HG03095 (cell line): ENCODE results near the gene PSMB5.
"Not testable (repeated sequence)": the region's sequence is repeated elsewhere in the genome, so short reads cannot be mapped to it uniquely, and the experiment has no call there.

Source experiments
- ATAC-seq: cut with Tn5 transposase; IDR thresholded peaks from one replicate; pipeline ENCODE4 v1.9.1; 2021; ENCODE audit warnings: moderate library complexity; ENCODE audit not compliant: unreplicated experiment

Gene PSMB5

GRCh38 chr14:23020143-23021128, 14.3 kb downstream of the PSMB5 start:
- ATAC-seq, result no peak

- ATAC-seq, result no peak
These were observed 16.6 kb downstream of the PSMB5 start for GRCh38 chr14:23018107-23018506.

GRCh38 chr14:23017091-23017490, 17.6 kb downstream of the PSMB5 start:
- no peak for ATAC-seq

- ATAC-seq, result no peak
These were observed 19.1 kb downstream of the PSMB5 start for GRCh38 chr14:23015618-23016017.

GRCh38 chr14:23013749-23014054, 21.0 kb downstream of the PSMB5 start:
- not testable (repeated sequence) for ATAC-seq

GRCh38 chr14:23013054-23013748, 21.5 kb downstream of the PSMB5 start:
- no peak for ATAC-seq

GRCh38 chr14:23009939-23010726, 24.6 kb downstream of the PSMB5 start, which contains the start of gene C14orf93:
C14orf93 (minus strand) TSS chr14:23010143; CDS start chr14:22999023, 11,120 bp downstream.
- ATAC-seq, result no peak

- no peak for ATAC-seq
These were observed 25.2 kb downstream of the PSMB5 start for GRCh38 chr14:23009483-23009938.

GRCh38 chr14:23008831-23009230, 25.9 kb downstream of the PSMB5 start:
- ATAC-seq, result no peak

- ATAC-seq, result peak; percentile 92
These were observed 27.9 kb downstream of the PSMB5 start for GRCh38 chr14:23006544-23007419.

GRCh38 chr14:23006188-23006534, 28.5 kb downstream of the PSMB5 start:
- ATAC-seq, result no peak

GRCh38 chr14:23005451-23006187, 29.1 kb downstream of the PSMB5 start:
- ATAC-seq, result no peak

GRCh38 chr14:23004274-23004673, 30.4 kb downstream of the PSMB5 start:
- not testable (repeated sequence) for ATAC-seq

- ATAC-seq, result no peak
These were observed 32.1 kb downstream of the PSMB5 start for GRCh38 chr14:23002592-23002991.

GRCh38 chr14:23000860-23001259, 33.8 kb downstream of the PSMB5 start:
- no peak for ATAC-seq

- ATAC-seq, result no peak
These were observed 36.2 kb downstream of the PSMB5 start for GRCh38 chr14:22998329-22999012.

- ATAC-seq, result no peak
These were observed 36.9 kb downstream of the PSMB5 start for GRCh38 chr14:22997676-22998323.
